Measurements from ENCODE around the gene GAPDHS.

DNA sequence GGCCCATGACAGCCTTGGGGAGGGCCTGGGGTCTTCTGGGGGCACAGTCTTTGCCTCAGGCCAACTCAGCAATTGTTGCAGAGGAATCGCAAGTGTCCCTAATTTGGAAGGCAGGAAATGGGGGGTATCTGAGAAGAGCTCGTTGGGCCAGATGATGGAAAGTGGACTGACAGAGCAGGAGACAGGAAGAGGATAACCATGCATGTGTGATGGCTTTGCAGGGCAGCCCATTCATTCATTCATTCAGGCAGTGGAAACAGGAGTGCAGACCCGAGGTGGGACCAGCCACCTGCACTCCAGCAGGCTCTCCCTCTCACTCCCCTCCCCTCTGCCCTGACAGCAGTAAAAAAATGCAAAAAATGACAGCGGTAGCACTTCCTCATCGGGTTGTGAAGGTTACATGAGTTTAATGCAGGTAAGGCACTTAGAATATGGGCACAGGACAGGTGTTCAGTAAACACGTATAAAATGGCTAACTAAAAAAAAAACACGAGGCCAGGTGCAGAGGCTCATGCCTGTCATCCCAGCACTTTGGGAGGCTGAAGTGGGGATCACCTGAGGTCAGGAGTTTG, 7.2 kb downstream of the GAPDHS start:
- no peak for TF ChIP-seq EZH2 (IDR thresholded peaks at IDR 0.05; ENCODE audit: insufficient read depth, low read length)
- TF ChIP-seq, protein P1, sequence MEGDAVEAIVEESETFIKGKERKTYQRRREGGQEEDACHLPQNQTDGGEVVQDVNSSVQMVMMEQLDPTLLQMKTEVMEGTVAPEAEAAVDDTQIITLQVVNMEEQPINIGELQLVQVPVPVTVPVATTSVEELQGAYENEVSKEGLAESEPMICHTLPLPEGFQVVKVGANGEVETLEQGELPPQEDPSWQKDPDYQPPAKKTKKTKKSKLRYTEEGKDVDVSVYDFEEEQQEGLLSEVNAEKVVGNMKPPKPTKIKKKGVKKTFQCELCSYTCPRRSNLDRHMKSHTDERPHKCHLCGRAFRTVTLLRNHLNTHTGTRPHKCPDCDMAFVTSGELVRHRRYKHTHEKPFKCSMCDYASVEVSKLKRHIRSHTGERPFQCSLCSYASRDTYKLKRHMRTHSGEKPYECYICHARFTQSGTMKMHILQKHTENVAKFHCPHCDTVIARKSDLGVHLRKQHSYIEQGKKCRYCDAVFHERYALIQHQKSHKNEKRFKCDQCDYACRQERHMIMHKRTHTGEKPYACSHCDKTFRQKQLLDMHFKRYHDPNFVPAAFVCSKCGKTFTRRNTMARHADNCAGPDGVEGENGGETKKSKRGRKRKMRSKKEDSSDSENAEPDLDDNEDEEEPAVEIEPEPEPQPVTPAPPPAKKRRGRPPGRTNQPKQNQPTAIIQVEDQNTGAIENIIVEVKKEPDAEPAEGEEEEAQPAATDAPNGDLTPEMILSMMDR (IDR thresholded peaks at IDR 0.05; ENCODE audit: insufficient read depth, low read depth, low read length) = no peak

Measured in astrocyte (in vitro differentiated cells and primary cell).